ENCODE measurements around the gene UBAC1. TPM values are rescaled to one million over a fixed set of nuclear protein-coding genes. Genes with fewer than 3 reads are reported as not detected.
"Not testable (repeated sequence)": the region's sequence is repeated elsewhere in the genome, so short reads cannot be mapped to it uniquely, and the experiment has no call there.

UBAC1 gene
- total RNA-seq, 2 experiments from 2014 or later, result 16.4 to 19.6 TPM

DNA sequence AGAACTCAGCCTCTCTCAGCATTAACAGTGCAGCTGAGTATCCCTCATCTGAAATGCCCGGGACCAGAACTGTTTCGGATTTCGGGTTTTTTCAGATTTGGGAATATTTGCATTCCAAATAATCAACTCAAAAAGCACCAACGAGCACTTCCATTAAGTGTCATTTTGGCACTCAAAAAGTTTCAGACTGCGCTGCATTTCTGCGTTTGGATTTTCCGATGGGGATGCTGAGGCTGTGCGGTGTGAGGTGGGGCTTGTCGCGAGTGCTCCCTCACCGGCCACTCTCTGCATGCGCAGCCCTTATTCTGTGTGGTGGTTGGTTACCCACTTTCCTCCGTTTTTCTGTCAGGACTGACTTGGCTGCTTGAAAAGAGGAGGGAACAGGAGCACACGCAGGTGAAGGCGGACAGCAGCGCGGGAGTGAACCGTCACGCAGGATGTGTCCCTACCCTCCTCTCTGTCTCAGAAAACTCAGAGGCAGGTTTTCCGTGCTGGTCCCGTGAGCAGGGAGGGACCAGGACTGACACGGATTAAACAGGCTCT is 8.4 kb downstream of the UBAC1 start:
- intact Hi-C loops (cut with DNase I, micrococcal nuclease), result no loop called here
- POLR2A ChIA-PET, result no interaction called here
- H3K27ac Mint-ChIP-seq, result no peak overlapping the region

DNA sequence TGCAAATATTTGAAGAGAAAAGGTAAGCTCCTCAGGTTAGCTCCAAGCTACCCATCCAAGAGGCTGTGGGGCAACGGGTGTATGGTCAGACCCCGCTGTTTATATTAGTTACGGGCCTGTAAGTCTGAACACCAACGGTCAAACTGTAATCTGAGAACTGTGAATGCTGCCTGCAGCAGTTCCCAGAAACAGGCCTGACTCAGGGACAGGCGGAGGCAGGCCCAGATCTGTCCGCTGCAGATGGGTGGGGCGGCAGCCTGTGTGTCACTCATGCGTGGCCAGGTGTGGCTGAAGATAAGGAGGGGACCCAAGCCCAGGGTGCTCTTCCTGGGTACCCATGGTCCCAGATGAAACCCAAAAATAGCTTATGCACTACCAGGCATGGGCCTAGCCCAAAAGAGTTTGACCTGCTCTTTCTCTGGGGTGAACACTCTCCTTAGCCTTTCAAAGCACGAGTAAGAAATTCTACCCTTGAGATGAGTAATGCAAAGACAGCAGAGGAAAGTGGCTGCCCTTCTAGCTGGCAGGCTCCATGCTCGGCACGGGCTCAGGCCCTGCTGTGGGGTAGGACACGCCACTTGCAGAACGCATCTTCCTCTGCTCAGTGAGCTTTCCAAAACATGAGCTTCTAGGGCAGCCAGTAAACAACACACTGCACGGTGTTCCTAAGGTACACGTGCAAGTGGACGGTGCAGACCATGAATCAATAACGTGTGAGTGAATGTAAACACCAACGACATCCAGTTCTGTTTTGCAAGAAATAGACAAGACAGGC is 9.1 kb downstream of the UBAC1 start:
- H3K4me3 Mint-ChIP-seq, result no peak overlapping the region
- H3K27ac ChIP-seq (ENCODE audit: low read depth in 1 of 2, low read length in 2 of 2), result no peak overlapping the region
- no peaks in the 10 kb centered on the region for H3K9me3 Mint-ChIP-seq
- ChIA-PET CTCF (no interaction called here), POLR2A (interaction anchor here (0.6 kb wide), 1 partner anchor 263 kb away, joined by 3 read pairs; no protein-coding TSS in a partner anchor)
- H3K9me3 ChIP-seq (ENCODE audit: control insufficient read depth in 1 of 2, insufficient read depth in 1 of 2, low read length in 2 of 2), result no peaks in the 10 kb centered on the region
- H3K4me1 Mint-ChIP-seq (ENCODE audit: low read depth), result peaks cover 5% of the 10 kb centered on the region
- TF ChIP-seq CTCF (IDR thresholded peaks at IDR 0.05), result no peak
- no peaks in the 10 kb centered on the region for H3K4me1 ChIP-seq (ENCODE audit: insufficient read depth, low read length)
- no peak for ATAC-seq (ENCODE audit: poor library complexity)
- intact Hi-C loops (cut with DNase I, micrococcal nuclease), result no loop called here
- peaks cover 34% of the 10 kb centered on the region for H3K36me3 ChIP-seq (ENCODE audit: insufficient read depth, low read length)
- no peaks in the 10 kb centered on the region for H3K27me3 Mint-ChIP-seq
- H3K27ac Mint-ChIP-seq, result no peak overlapping the region
- no peaks in the 10 kb centered on the region for H3K27me3 ChIP-seq (ENCODE audit: control insufficient read depth in 1 of 2, insufficient read depth in 2 of 2, low read length in 2 of 2)
- DNase-seq, result no peak
- no peak overlapping the region for H3K4me3 ChIP-seq (ENCODE audit: low read length)
- H3K36me3 Mint-ChIP-seq (ENCODE audit: low read depth), result peaks cover 60% of the 10 kb centered on the region

More for the DNA sequence above, 8.4 kb downstream of the UBAC1 start:
- no peaks in the 10 kb centered on the region for H3K27me3 Mint-ChIP-seq
- no peak overlapping the region for H3K27ac ChIP-seq (ENCODE audit: low read depth in 1 of 2, low read length in 2 of 2)
- H3K4me1 Mint-ChIP-seq (ENCODE audit: low read depth), result peaks cover 5% of the 10 kb centered on the region
- no peak overlapping the region for H3K4me3 ChIP-seq (ENCODE audit: low read length)
- no peaks in the 10 kb centered on the region for H3K9me3 ChIP-seq (ENCODE audit: control insufficient read depth in 1 of 2, insufficient read depth in 1 of 2, low read length in 2 of 2)
- DNase-seq (no peak), ATAC-seq (ENCODE audit: poor library complexity) (no peak)
- CTCF ChIA-PET, result no interaction called here
- peaks cover 34% of the 10 kb centered on the region for H3K36me3 ChIP-seq (ENCODE audit: insufficient read depth, low read length)
- no peak for TF ChIP-seq CTCF (IDR thresholded peaks at IDR 0.05)
- H3K27me3 ChIP-seq (ENCODE audit: control insufficient read depth in 1 of 2, insufficient read depth in 2 of 2, low read length in 2 of 2), result no peaks in the 10 kb centered on the region
- no peak overlapping the region for H3K4me3 Mint-ChIP-seq
- peaks cover 53% of the 10 kb centered on the region for H3K36me3 Mint-ChIP-seq (ENCODE audit: low read depth)
- H3K4me1 ChIP-seq (ENCODE audit: insufficient read depth, low read length), result no peaks in the 10 kb centered on the region
- no peaks in the 10 kb centered on the region for H3K9me3 Mint-ChIP-seq

DNA sequence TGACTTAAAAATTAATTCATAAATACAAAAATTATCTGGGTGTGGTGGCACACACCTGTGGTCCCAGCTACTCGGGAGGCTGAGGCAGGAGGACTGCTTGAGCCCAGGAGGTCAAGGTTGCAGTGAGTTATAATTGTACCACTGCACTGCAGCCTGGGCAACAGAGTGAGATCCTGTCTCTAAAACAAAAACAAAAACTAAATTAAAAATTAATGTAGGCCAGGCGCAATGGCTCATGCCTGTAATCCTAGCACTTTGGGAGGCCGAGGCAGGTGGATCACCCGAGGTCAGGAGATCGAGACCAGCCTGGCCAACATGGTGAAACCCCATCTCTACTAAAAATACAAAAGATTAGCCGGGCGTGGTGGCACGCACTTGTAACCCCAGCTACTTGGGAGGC is 9.9 kb downstream of the UBAC1 start:
- H3K4me1 Mint-ChIP-seq (ENCODE audit: low read depth); H3K4me3 Mint-ChIP-seq; H3K27ac ChIP-seq (ENCODE audit: low read depth in 1 of 2, low read length in 2 of 2); DNase-seq; intact Hi-C loops (cut with DNase I, micrococcal nuclease); CTCF ChIA-PET; H3K9me3 Mint-ChIP-seq; H3K4me3 ChIP-seq (ENCODE audit: low read length); H3K27ac Mint-ChIP-seq; H3K4me1 ChIP-seq (ENCODE audit: insufficient read depth, low read length); H3K9me3 ChIP-seq (ENCODE audit: control insufficient read depth in 1 of 2, insufficient read depth in 1 of 2, low read length in 2 of 2); H3K27me3 ChIP-seq (ENCODE audit: control insufficient read depth in 1 of 2, insufficient read depth in 2 of 2, low read length in 2 of 2); ATAC-seq (ENCODE audit: poor library complexity); H3K27me3 Mint-ChIP-seq: not testable (repeated sequence)
- peaks cover 42% of the 10 kb centered on the region for H3K36me3 ChIP-seq (ENCODE audit: insufficient read depth, low read length)
- POLR2A ChIA-PET, result interaction anchor here (0.6 kb wide), 1 partner anchor 262 kb away, joined by 3 read pairs; no protein-coding TSS in a partner anchor
- peaks cover 66% of the 10 kb centered on the region for H3K36me3 Mint-ChIP-seq (ENCODE audit: low read depth)

GRCh38 chr9:135950841-135951240 is 10.3 kb downstream of the UBAC1 start:
- ATAC-seq (ENCODE audit: poor library complexity); POLR2A ChIA-PET; H3K27ac ChIP-seq (ENCODE audit: low read depth in 1 of 2, low read length in 2 of 2); H3K27me3 Mint-ChIP-seq; CTCF ChIA-PET; H3K4me1 Mint-ChIP-seq (ENCODE audit: low read depth); intact Hi-C loops (cut with DNase I, micrococcal nuclease); H3K9me3 ChIP-seq (ENCODE audit: control insufficient read depth in 1 of 2, insufficient read depth in 1 of 2, low read length in 2 of 2); H3K4me1 ChIP-seq (ENCODE audit: insufficient read depth, low read length); H3K4me3 Mint-ChIP-seq; DNase-seq; H3K27ac Mint-ChIP-seq; H3K9me3 Mint-ChIP-seq; H3K27me3 ChIP-seq (ENCODE audit: control insufficient read depth in 1 of 2, insufficient read depth in 2 of 2, low read length in 2 of 2); H3K4me3 ChIP-seq (ENCODE audit: low read length): not testable (repeated sequence)
- peaks cover 46% of the 10 kb centered on the region for H3K36me3 ChIP-seq (ENCODE audit: insufficient read depth, low read length)
- peaks cover 68% of the 10 kb centered on the region for H3K36me3 Mint-ChIP-seq (ENCODE audit: low read depth)
